Endothelial cell of umbilical vein (primary cell): ENCODE results near the gene TECPR2. TPM values are rescaled to one million over a fixed set of nuclear protein-coding genes. Genes with fewer than 3 reads are reported as not detected.

Source experiments
- BruUV-seq: library from RNA; stranded (reverse); fragments of 400-500 nt; replicated peaks from 2 replicates; lab custom pipeline; 2021; lab: Mats Ljungman, UMichigan
- CTCF ChIA-PET: fragments of 300-600, 350-600 bp; sonication (Branson Sonifier 250); formaldehyde crosslinking; loops from one replicate; lab custom pipeline; 2021; ENCODE audit warnings: antibody characterized with exemption, inconsistent platforms; lab: Charles Lee
- POLR2A ChIA-PET: fragments of 300-600, 350-600 bp; sonication (Branson Sonifier 250); formaldehyde crosslinking; loops from one replicate; lab custom pipeline; 2021; ENCODE audit warnings: antibody characterized with exemption, inconsistent platforms; lab: Charles Lee
- DNase-seq: peaks from one replicate; pipeline ENCODE4 v3.0.0-alpha.2; 2011; ENCODE audit warnings: low read depth, low spot score
- FAIRE-seq: peaks from 2 replicates; lab custom pipeline; 2011; peaks lifted over from hg19 to GRCh38; lab: Jason Lieb, UNC
- H2AFZ ChIP-seq: 2 replicates; pipeline ENCODE4 v1.6.0; 2012; ENCODE audit warnings: low read depth, low read length, control low read depth, inconsistent platforms
- H3K27ac ChIP-seq: 2 replicates; pipeline ENCODE4 v1.5.1; 2011; ENCODE audit warnings: low read depth, mild to moderate bottlenecking, control low read depth, low read length, moderate library complexity; ENCODE audit not compliant: insufficient read depth
- H3K27me3 ChIP-seq, 2 experiments: 2 replicates each; pipeline versions ENCODE4 v1.6.0 to v1.6.1; 2011; ENCODE audit warnings: low read length in 2 of 2, mixed read lengths in 1 of 2; ENCODE audit not compliant: control insufficient read depth in 2 of 2, insufficient read depth in 2 of 2
- H3K36me3 ChIP-seq, 2 experiments: 2 replicates in 1 of 2; 3 replicates in 1 of 2; pipeline ENCODE4 v1.5.1; 2011; ENCODE audit warnings: low read length in 2 of 2, mild to moderate bottlenecking in 1 of 2, moderate library complexity in 1 of 2; ENCODE audit not compliant: control insufficient read depth in 2 of 2, insufficient read depth in 2 of 2; ENCODE audit errors: extremely low read depth in 1 of 2
- H3K4me1 ChIP-seq: 3 replicates; pipeline ENCODE4 v1.5.1; 2011; ENCODE audit warnings: mild to moderate bottlenecking, low read length; ENCODE audit not compliant: control insufficient read depth, insufficient read depth; ENCODE audit errors: extremely low read depth
- H3K4me2 ChIP-seq: 2 replicates; pipeline ENCODE4 v1.6.1; 2011; ENCODE audit warnings: low read length, control low read depth, mixed read lengths; ENCODE audit not compliant: insufficient read depth
- H3K4me3 ChIP-seq, 3 experiments: fragments of 200-600 bp in 1 of 3; sonication (generic), shearing (Covaris generic) in 1 of 3; replicated peaks in 1 of 3; 2 replicates each; pipeline ENCODE4 v1.5.1; 2011 to 2016; ENCODE audit warnings: control low read depth in 3 of 3, low read length in 3 of 3, mild to moderate bottlenecking in 2 of 3, inconsistent platforms in 1 of 3, low read depth in 1 of 3, moderate library complexity in 1 of 3; ENCODE audit not compliant: insufficient read depth in 1 of 3
- H3K79me2 ChIP-seq: 2 replicates; pipeline ENCODE4 v1.6.0; 2012; ENCODE audit warnings: low read length, inconsistent platforms; ENCODE audit not compliant: control insufficient read depth, insufficient read depth
- H3K9ac ChIP-seq: replicated peaks from 2 replicates; pipeline ENCODE3; 2011; ENCODE audit warnings: low read length, control low read depth; ENCODE audit not compliant: insufficient read depth; ENCODE audit errors: extremely low read depth
- H3K9me1 ChIP-seq: replicated peaks from 3 replicates; pipeline ENCODE4 v1.6.0; 2011; ENCODE audit warnings: mild to moderate bottlenecking, low read length; ENCODE audit not compliant: control insufficient read depth, insufficient read depth; ENCODE audit errors: extremely low read depth
- H3K9me3 ChIP-seq: replicated peaks from 2 replicates; pipeline ENCODE4 v1.5.1; 2012; ENCODE audit warnings: low read length, inconsistent platforms; ENCODE audit not compliant: control insufficient read depth, insufficient read depth
- H4K20me1 ChIP-seq: replicated peaks from 2 replicates; pipeline ENCODE3; 2011; ENCODE audit warnings: mild to moderate bottlenecking, low read length; ENCODE audit not compliant: control insufficient read depth, insufficient read depth; ENCODE audit errors: extremely low read depth
- EZH2 ChIP-seq: IDR thresholded peaks from 2 replicates; pipeline ENCODE4 v1.6.1; 2012; ENCODE audit warnings: borderline replicate concordance, low read depth, mild to moderate bottlenecking, moderate library complexity, low read length, inconsistent platforms; ENCODE audit not compliant: severe bottlenecking
- FOS ChIP-seq: IDR thresholded peaks from 2 replicates; pipeline ENCODE4 v1.6.1; 2011; ENCODE audit warnings: mild to moderate bottlenecking, low read length, moderate library complexity, borderline replicate concordance; ENCODE audit not compliant: insufficient read depth
- GATA2 ChIP-seq: IDR thresholded peaks from 2 replicates; pipeline ENCODE4 v1.7.0; 2011; ENCODE audit warnings: low read depth, mild to moderate bottlenecking, moderate library complexity, mixed read lengths, low read length; ENCODE audit not compliant: insufficient read length, insufficient read depth
- JUN ChIP-seq: IDR thresholded peaks from 2 replicates; pipeline ENCODE4 v1.6.1; 2011; ENCODE audit warnings: borderline replicate concordance, low read depth; ENCODE audit not compliant: insufficient read length, insufficient read depth
- MYC ChIP-seq: IDR thresholded peaks from one replicate; pipeline ENCODE4 v1.6.1; 2011; ENCODE audit warnings: mild to moderate bottlenecking, low read depth, low read length
- POLR2A ChIP-seq: IDR thresholded peaks from 2 replicates; pipeline ENCODE4 v1.6.1; 2012; ENCODE audit warnings: low read depth, mild to moderate bottlenecking, control low read depth, low read length
- POLR2AphosphoS5 ChIP-seq: IDR thresholded peaks from 2 replicates; pipeline ENCODE4 v1.6.1; 2012; ENCODE audit warnings: low read depth, mild to moderate bottlenecking, control low read depth, low read length, moderate library complexity; ENCODE audit not compliant: insufficient read depth
- dilution Hi-C: fragments of 300-500 bp; cut with MboI; formaldehyde crosslinking; loops from one replicate; pipeline ENCODE4 v1.15.0; 2019; ENCODE audit warnings: low sequenced_read_pairs; ENCODE audit not compliant: extremely low pct_ligation_motif_present
- intact Hi-C: fragments of 100-400 bp; cut with micrococcal nuclease; formaldehyde crosslinking; loops from one replicate; pipeline ENCODE4 v1.10.0; 2022
- polyA plus RNA-seq, 4 experiments: library from polyadenylated mRNA; depleted of rRNA in 3 of 4; stranded (reverse) in 3 of 4; unstranded in 1 of 4; fragments of >200 nt; gene quantifications; 2 replicates each; pipeline versions ENCODE4 v1.2.1 to v1.2.3, GENCODE V29; 2011 to 2012; ENCODE audit warnings: missing spikeins in 1 of 4
- total RNA-seq: library from RNA; stranded (reverse); gene quantifications from 2 replicates; pipeline ENCODE4 v1.2.3, GENCODE V29; 2021
- TF ChIP-seq, protein P1 (sequence below), 2 donors: IDR thresholded peaks; 1 replicate in 1 of 2; 2 replicates in 1 of 2; pipeline ENCODE4 v1.5.1; 2011; ENCODE audit warnings: low read length in 2 of 2, mild to moderate bottlenecking in 2 of 2, moderate library complexity in 2 of 2, control low read depth in 1 of 2, inconsistent platforms in 1 of 2, low read depth in 1 of 2; ENCODE audit not compliant: insufficient read depth in 1 of 2; ENCODE audit errors: extremely low read depth in 1 of 2
- TF ChIP-seq, protein P2 (sequence below): IDR thresholded peaks from 2 replicates; pipeline ENCODE4 v1.6.1; 2011; ENCODE audit not compliant: insufficient read depth, insufficient read length

Gene TECPR2
- total and polyA plus RNA-seq, 2 donors (not counting 3 experiments of a cell fraction or from before 2014, with no cell fraction given): 8.9 to 21.5 TPM

DNA sequence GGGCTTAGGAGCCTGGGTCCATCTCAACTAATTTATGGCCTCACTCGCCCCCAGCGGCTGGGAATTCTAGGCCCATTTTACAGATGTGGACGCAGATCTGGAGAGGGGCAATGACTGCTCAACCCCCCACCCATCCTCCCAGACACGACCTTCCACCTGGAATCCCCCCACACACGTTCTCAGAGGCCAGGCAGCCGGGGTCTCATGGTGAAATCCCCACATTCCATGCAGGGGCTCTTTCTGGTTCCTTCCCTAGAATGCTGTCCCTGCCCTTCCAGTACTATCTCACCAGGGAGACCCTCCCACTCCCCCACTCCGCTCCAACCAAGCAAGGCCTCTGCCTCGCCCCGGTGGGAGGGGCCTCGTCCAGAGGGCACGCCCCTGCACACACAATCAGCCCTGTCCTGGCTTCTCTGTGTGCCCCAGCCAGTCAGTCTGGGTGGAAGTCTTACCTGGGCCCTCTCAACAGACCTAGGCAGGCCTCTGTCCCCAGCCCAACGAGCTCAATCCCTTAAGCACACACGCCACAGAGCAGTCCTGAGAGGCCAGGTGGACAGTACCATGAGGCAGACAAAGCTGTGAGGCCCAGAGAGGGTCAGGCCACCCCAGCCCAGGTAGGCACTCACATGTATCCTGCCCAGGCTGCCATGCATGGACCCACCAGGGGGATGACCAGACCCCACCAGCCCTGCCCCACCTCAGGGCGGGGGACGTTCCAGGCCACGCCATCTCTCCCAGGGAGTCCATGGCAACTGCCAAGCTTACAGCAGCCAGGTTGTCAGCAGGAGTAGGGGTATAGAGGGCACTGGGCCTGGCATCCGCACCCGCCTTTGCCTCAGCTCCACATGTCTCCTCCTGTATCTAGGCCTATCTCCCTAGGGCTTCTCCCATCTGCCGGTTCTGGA lies 148.1 kb downstream of the TECPR2 start:
- CTCF ChIA-PET: interaction anchor here (1.1 kb wide), 1 partner anchor 72 kb away, joined by 3 read pairs; no protein-coding TSS in a partner anchor
- H2AFZ ChIP-seq: peak overlapping the region; percentile 67
- BruUV-seq: no TSS peak
- no peak overlapping the region for H3K4me3 ChIP-seq
- no peaks in the 10 kb centered on the region for H3K9me3 ChIP-seq
- dilution Hi-C loops: no loop called here
- no peak overlapping the region for H3K9ac ChIP-seq
- TF ChIP-seq MYC (no peak), FOS (no peak), JUN (no peak), GATA2 (no peak), POLR2AphosphoS5 (no peak), EZH2 (no peak), POLR2A (no peak)
- TF ChIP-seq, protein P1, sequence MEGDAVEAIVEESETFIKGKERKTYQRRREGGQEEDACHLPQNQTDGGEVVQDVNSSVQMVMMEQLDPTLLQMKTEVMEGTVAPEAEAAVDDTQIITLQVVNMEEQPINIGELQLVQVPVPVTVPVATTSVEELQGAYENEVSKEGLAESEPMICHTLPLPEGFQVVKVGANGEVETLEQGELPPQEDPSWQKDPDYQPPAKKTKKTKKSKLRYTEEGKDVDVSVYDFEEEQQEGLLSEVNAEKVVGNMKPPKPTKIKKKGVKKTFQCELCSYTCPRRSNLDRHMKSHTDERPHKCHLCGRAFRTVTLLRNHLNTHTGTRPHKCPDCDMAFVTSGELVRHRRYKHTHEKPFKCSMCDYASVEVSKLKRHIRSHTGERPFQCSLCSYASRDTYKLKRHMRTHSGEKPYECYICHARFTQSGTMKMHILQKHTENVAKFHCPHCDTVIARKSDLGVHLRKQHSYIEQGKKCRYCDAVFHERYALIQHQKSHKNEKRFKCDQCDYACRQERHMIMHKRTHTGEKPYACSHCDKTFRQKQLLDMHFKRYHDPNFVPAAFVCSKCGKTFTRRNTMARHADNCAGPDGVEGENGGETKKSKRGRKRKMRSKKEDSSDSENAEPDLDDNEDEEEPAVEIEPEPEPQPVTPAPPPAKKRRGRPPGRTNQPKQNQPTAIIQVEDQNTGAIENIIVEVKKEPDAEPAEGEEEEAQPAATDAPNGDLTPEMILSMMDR (IDR thresholded peaks at IDR 0.05; ENCODE audit: extremely low read depth in 1 of 2, insufficient read depth in 1 of 2, low read depth in 1 of 2, low read length in 2 of 2): no peak
- TF ChIP-seq, protein P2, sequence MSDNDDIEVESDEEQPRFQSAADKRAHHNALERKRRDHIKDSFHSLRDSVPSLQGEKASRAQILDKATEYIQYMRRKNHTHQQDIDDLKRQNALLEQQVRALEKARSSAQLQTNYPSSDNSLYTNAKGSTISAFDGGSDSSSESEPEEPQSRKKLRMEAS: no peak
- no peaks in the 10 kb centered on the region for H3K9me1 ChIP-seq
- POLR2A ChIA-PET: no interaction called here
- no peaks in the 10 kb centered on the region for H4K20me1 ChIP-seq
- FAIRE-seq (peak; percentile 43), DNase-seq (no peak)
- intact Hi-C loops: loop anchor here (10.0 kb wide), 1 partner anchor 276 kb away; no protein-coding TSS in a partner anchor
- no peak overlapping the region for H3K27ac ChIP-seq
- H3K4me2 ChIP-seq: peak overlapping the region; percentile 69
- peaks cover 6% of the 10 kb centered on the region for H3K4me1 ChIP-seq
- H3K36me3 ChIP-seq: peaks cover 0 to under 1% of the 10 kb centered on the region in 2 experiments
- peaks cover 3% of the 10 kb centered on the region for H3K79me2 ChIP-seq
- no peaks in the 10 kb centered on the region for H3K27me3 ChIP-seq
